ENCODE results near the gene BUB3.

GRCh38 chr10:123175389-123176387 lies 21.5 kb downstream of the BUB3 start:
- TF ChIP-seq CTCF (IDR thresholded peaks at IDR 0.05) (no peak), CBFB (CRISPR knock-in tag; IDR thresholded peaks at IDR 0.05; ENCODE audit: low read depth) (no peak), ZNF512 (CRISPR knock-in tag; IDR thresholded peaks at IDR 0.05; ENCODE audit: borderline replicate concordance) (no peak), ZNF138 (CRISPR knock-in tag; conservative IDR thresholded peaks at IDR 0.05) (no peak), ZBTB43 (CRISPR knock-in tag; IDR thresholded peaks at IDR 0.05) (no peak), TEAD1 (CRISPR knock-in tag; IDR thresholded peaks at IDR 0.05) (no peak), KAT7 (CRISPR knock-in tag; IDR thresholded peaks at IDR 0.05; ENCODE audit: borderline replicate concordance) (no peak), ZNF121 (CRISPR knock-in tag; IDR thresholded peaks at IDR 0.05) (no peak), NFYB (CRISPR knock-in tag; conservative IDR thresholded peaks at IDR 0.05; ENCODE audit: low read depth) (no peak), GABPB1 (CRISPR knock-in tag; IDR thresholded peaks at IDR 0.05) (no peak), E2F4 (CRISPR knock-in tag; IDR thresholded peaks at IDR 0.05; ENCODE audit: borderline replicate concordance, low read depth) (no peak)
